Raji (cell line): ENCODE measurements around the gene STEAP4.

ENCODE experiments used
- POLR2A ChIP-seq: IDR thresholded peaks from 2 replicates; pipeline ENCODE4 v1.6.1; 2011; ENCODE audit warnings: low read depth, low read length, control low read depth; ENCODE audit not compliant: insufficient read depth

STEAP4 gene

DNA sequence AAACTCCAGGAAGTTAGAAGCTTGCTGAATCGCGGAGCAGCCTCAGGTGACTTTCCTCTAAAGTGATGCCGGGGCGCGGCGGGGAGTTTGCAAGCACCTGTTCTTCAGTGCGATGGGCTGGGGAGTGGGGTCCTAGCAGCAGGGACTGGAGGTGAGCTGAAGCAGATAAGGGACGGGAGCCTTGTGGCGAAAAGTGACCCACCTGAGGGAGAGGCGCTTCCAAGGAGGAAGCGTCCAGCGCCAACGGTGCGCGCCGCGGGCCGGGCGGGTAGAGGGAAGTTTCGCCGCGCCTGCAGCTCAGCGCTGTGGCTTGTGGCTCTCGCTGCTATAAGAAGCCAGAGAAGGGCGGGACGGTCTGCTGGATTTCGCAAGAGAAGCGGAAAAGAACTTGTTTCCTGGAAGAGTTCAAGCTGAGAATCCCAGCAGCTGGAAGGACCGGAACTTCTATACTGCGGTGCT is at the start of gene STEAP4:
TSS of gene STEAP4 (minus strand) at position 305 of the 459 bp plus-strand sequence. CDS start 22,625 bp downstream, outside the sequence.
- no peak for TF ChIP-seq POLR2A

DNA sequence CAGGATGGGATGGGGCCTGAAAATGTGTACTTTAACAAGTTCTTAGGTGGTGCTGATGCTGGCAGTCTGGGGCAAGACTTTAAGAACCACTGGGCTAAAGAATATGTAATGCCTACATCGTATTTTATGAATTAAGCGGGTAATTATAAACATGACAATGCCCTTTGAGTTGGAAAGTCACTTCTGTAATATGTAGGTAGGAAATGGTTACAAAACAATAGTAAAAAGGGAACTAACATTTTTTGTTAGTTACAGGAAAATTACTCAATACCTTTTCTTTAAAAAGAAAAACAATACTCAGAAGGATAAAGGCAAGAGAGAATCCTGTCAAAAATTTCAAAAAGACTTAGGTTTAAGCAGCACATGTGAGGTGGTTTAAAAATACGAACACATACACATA is 48.3 kb upstream of the STEAP4 start:
- no peak for TF ChIP-seq POLR2A

DNA sequence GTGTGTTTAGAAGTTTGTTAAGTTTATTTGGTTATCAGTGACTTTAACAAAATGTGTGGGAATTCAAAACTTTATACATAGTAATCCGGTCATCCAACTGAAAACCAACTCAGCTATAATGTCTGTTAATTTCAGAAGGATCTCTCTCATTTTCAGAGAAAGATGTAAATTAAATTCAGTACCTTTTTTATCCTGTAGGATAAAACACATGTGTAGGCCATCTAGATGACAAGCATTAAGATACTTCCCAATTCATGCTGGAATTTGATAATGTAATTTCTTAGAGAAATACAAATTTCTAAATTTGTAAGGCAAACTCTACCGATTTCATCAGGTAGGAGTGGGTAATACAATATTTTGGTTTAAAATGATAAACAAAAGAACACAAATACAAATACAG is 43.4 kb upstream of the STEAP4 start:
- no peak for TF ChIP-seq POLR2A

DNA sequence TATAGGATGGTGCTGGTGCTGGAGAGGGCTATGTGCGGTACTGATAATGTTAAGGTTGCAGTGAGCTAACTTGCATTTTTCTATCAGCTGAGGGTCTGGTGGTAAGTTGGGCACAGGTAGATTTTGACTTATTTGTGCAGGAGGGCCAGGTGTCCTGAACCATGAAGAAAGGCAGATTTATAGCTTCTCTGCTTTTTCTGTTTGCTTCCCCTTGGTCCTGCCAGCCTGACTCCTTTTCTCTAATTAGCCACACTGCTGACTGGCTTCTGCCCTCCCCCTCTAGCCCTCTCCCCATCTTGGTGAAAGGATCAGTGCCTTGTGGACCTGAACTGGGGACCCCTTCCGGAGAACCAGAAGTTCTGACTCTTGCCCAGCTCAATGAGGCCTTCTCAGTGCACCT is 40.8 kb upstream of the STEAP4 start:
- no peak for TF ChIP-seq POLR2A

DNA sequence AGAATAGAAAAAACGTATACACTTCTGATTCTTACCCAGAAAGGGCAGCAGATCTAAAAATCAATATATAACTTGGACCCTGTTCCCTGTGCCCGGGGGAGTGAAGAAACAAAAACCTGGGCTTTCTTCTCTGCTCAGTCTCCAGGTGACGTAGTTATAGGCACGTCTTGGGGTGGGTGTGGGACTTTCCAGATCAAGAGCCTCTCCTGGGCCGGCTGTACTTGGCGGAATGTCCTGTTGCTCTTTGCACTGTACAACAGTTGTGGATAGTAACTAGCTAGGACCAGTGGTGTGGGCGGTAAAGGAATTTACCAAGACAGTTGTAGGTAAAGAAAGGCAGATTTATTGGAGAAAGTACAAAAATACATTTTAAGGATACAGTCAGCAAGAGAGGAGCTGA is 40.4 kb upstream of the STEAP4 start:
- no peak for TF ChIP-seq POLR2A

DNA sequence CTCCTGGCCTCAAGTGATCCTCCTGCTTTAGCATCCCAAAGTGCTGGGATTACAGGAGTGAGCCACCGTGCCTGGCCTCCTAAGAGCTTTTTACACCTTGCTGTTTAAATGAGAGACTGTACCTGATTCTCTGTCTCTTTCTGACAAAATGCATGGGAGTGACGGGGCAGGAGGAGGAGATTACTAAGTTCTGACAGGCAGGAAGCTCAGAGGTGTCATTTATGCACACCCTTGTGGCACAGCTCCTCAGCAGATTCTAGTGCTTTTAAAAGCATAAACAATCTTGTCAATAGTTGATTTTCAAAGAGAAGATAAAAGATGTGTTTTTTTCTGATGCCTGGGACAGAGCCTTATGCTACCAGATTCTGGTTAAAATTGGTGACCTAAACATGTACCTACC is 39.7 kb upstream of the STEAP4 start:
- no peak for TF ChIP-seq POLR2A

DNA sequence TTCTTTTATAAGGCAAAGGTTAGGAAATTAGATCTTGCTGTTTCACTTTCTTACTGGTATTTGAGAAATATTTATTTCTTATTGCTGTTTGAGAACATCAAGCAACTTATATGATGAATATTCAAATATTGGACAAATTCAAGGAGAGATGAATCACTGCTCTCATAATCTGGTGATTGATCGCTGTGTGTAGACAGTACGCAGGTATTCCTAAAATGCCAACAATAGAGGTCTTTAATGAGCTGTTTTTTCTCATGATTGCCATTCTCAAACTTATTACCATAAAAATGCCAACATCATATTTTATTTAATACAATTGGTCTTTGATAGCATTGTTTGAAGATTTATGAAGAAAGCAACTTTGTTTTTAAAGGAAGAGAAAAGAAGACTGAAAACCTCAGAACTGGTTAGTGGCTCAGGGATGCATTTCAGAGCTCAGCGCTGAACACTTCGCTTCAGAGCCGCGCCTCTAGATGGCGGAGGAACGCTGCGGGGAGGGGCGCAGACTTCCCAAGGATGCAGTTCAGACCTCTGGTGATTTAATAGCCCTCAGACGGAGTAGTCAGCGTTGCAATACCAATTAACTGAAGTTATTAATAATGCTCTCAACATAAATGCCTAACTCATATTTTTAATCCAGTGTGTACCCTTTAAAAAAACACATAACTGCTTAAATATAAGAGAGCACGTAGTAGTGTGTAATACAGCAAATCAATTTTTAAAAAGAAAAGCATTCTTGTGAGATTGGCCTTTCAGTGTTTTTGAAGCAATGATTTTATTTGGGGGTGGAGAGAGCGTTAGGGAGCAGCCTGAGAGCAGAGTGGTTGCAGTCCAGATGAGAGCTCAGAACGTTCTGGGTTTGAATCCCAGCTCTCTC is 38.5 kb upstream of the STEAP4 start:
- TF ChIP-seq POLR2A = no peak

DNA sequence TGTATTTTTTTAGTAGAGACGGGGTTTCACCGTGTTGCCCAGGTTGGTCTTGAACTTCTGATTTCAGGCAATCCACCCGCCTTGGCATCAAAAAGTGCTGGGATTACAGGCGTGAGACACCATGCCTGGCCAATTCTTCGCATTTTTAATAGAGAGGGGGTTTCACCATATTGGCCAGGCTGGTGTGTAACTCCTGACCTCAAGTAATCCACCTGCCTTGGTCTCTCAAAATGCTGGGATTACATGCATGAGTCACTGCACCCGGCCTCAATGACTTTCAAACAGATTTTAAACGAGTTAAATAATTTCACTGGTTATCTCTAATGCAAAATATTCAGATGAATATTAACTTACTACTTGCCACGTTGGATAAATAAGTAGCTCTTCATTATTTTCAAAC is 37.6 kb upstream of the STEAP4 start:
- no peak for TF ChIP-seq POLR2A

DNA sequence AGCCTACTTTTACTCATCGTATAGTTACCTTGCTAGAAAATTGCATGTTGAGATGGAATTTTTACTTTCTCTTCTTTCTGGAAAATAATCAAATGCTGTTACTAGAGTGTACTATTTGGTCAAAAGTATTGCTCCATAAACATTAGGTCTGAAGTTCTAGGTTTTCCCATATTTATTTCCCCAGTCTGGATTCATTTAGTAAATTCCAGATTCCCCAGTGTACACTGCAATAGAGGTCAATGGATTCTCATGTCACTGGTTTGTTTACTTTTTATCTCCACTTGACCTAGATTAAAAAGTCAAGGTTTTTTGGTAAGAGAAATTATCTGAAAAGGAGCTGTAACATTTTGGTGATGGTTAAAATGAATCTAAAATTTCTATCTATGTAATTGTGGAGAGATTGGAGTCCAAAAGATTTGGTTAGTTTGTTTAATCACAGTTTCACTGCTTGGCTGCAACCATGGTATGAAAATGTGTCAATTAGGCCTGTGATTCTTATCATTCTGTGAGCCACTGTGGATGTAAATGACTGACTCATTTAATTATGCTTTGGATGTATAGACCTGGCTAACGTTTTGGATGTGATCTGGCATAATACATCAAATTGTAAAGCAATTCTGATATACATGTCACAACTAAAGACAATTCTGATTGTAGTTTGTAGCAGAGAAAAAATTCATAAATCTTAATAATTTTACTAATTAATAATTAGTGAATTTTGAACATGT is 32.7 kb upstream of the STEAP4 start:
- no peak for TF ChIP-seq POLR2A

DNA sequence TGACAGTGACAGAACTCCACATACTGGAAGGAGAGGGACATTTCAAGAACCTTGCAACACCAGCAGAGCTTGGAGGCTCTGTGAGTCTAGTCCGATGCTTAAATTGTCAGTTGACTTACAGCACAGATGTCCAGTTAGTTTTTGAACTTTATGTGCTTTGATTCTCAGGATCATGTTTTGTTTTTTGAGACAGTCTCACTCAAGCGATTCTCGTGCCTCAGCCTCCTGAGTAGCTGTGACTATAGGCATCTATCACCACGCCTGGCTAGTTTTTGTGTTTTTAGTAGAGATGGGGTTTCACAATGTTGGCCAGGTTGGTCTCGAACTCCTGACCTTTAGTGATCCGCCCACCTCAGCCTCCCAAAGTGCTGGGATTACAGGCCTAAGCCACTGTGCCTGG is 31.8 kb upstream of the STEAP4 start:
- TF ChIP-seq POLR2A = no peak

DNA sequence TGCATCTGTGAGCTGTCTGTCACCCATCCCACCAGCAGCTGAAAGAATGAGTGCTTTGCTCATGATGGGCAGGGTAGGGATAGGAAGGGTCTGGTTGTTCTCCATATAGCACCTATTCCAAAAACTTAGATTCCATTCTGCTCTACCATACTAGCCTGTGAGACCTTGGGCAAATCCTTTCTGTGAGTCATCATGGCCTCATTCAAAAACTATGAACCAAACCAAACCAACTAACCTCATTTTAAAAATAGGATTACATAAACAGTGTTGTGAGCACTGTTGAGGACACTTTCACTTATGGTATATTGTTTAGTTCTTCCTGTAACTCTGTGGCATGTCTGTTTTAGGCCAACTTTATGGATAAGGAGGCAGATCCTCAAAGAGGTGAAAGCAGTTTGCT is 30.9 kb upstream of the STEAP4 start:
- TF ChIP-seq POLR2A = no peak

DNA sequence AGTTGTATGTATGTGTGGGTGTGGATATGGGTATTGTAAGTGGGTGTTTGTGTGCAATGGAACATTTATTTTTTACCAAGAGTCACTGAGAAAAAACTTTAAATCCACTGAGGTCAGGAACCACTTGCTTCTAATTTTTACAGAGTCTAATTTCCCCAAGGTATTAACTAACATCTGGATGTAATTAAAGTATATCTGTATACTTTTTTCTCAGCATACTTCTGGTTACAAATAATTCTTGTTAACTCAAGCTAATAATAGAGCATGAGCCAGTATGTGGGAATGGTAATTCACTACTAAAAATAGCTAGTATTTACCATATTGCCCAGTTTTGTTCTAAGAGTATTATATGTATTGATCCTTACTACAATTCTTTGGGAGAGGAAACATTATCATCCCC is 24.6 kb upstream of the STEAP4 start:
- TF ChIP-seq POLR2A = no peak

DNA sequence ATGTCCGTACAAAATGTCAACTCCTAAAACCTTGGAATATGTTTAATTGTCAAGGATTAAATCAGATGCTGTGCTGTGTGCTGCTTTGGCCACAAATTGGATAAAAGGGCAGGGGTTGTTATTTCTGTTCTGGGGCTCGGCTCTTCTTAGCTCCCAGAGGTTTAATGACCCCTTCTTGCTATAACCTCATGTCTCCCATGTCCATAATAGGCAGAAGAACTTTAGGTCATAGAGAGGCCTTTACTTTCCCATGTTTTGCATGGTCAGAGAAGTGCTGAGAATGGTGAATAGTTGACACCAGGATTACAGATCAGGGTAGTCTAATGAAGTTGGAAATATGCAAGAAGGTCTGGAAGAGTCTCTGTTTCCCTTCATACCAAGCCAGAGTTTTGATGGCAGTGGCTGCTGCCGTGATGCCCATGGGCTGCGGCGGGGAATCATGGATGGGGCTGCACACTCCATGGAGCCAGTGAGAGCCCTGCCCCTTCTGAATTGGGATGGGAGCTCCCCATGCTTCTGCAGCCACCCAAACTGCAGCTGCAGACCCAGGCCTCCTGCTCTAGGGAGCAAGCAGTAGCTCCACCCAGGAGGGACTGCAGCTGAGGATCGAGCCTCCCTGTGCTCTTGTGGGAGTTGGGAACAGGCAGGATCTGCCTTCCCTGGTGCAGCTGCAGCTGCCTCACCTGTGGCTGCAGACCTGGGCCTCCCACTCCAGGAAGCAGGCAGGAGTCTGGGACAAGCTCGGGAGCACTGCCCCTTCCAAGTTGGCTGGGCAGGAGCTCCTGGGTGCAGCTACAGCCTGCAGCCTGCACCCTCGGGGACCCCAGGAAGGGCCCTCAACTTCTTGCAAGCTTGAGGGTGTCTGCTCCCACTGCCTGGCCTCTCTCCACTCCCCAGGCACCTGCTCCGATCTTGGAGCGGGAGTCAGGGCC is 23.1 kb upstream of the STEAP4 start:
- no peak for TF ChIP-seq POLR2A

DNA sequence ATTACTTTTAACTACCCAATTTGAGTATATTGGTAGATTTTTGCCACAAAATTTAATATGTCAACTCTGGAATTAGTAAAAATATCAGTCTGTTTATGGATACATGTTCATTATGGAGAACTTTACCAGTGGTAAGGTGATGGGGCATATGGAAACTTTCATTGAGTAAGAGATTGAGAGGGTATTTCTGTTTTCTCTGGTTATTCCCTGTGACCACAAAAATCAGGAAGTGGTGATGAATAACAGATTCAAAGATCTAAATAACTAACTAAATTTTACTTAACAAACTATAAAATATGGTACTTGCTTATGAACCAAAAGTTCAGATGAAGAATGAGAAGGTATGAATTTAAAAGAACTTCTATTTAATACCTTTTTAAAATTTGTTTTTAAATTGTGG is 22.1 kb upstream of the STEAP4 start:
- TF ChIP-seq POLR2A = no peak

DNA sequence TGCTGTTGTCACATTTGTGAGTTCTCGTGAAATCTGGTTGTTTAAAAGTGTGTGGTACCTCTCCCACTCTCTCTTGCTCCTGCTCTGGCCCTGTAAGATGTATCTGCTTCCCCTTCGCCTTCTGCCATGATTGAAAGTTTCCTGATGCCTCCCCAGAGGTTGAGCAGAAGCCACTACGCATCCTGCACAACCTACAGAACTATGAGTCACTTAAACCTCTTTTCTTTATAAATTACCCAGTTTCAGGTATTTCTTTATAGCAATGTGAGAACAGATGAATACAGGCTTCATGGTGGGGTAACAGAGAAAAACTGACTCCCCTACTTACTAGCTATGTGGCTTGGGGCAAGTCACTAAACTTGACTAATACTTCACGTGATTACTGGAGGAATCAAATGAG is 18.0 kb upstream of the STEAP4 start:
- TF ChIP-seq POLR2A = no peak
